DMS53 treated with DMSO at 0.1 percent for 48 hours (cell line): Measurements from ENCODE around the gene ANKRD20A1.
"Not testable (repeated sequence)": the region's sequence is repeated elsewhere in the genome, so short reads cannot be mapped to it uniquely, and the experiment has no call there.

Experiments used
- DNase-seq: peaks from one replicate; lab custom pipeline; 2025; ENCODE audit not compliant: unreplicated experiment; lab: John Stamatoyannopoulos, UW

The ANKRD20A1 gene

DNA sequence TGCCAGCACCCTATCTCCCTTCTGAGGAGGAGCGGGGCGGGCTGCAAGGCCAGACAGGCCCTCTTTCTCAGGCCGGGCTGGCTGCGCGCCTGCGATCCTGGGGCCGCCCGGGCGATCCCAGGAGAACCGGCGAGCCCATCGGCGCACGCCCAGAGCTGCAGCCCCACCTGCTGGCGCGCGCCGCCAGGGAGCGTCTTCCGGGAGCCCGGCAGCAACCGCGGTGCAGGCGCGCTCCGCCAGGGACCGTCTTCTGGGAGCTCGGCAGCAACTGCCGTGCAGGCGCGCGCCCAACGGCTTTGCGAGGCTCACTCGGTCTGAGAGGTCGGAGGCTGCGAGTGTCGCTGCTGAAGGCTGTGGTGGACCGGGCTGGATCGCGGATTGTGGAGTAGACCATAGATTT, at the start of gene ANKRD20A1:
Gene ANKRD20A1 (plus strand): TSS at position 61 of the 400 bp plus-strand sequence. CDS start 496 bp downstream, outside the sequence.
- not testable (repeated sequence) for DNase-seq

DNA sequence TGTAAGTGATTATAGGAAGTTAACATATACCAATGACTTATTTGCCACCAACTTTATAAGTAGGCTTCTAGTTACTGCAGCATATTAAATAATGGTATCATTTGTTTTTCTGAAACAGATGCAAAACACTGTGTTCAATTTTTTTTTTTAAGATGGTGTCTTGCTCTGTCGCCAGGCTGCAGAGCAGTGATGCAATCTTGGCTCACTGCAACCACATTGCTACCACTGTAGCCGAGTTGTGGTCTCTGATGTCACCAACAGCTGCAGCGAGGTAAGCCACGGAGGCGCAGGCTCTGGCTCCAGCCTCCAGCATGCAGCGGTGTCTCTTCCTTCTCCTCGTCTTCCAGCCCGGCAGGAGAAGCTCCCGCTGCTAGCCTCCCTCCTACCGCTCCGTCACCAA, 26.6 kb upstream of the ANKRD20A1 start:
- DNase-seq, result not testable (repeated sequence)
